PC-3 (cell line): Measurements from ENCODE around the gene ATF6.

ENCODE experiments used
- EZH2 ChIP-seq: fragments of 300-600 bp; sonication (generic); IDR thresholded peaks from one replicate; pipeline ENCODE4 v1.6.1; 2017; ENCODE audit warnings: antibody characterized with exemption, mild to moderate bottlenecking, low read length; ENCODE audit not compliant: unreplicated experiment
- TF ChIP-seq, protein P1 (sequence below): fragments of 300-600 bp; sonication (generic); conservative IDR thresholded peaks from 2 replicates; pipeline ENCODE4 v1.5.1; 2017; ENCODE audit warnings: antibody characterized with exemption, low read depth, mild to moderate bottlenecking, low read length

DNA sequence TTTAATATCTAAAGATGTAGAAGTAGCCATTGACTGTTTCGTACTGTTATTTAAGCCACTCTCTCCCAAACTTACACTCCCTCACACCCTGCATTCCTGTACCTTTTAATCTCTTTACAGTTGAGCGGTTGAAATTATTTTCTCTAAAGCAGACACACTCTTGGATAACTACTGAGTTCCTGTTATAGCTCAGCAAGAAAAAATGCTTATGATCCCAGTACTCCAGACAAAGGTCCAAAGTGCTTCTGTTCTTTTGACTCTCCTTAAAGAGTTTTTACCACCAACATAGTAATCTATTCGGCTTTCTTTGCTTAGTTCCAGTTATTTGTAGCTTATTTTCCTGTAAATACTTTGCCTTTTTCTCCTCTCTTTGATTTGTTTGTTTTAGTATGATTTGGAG is 100.1 kb downstream of the ATF6 start:
- TF ChIP-seq, protein P1, sequence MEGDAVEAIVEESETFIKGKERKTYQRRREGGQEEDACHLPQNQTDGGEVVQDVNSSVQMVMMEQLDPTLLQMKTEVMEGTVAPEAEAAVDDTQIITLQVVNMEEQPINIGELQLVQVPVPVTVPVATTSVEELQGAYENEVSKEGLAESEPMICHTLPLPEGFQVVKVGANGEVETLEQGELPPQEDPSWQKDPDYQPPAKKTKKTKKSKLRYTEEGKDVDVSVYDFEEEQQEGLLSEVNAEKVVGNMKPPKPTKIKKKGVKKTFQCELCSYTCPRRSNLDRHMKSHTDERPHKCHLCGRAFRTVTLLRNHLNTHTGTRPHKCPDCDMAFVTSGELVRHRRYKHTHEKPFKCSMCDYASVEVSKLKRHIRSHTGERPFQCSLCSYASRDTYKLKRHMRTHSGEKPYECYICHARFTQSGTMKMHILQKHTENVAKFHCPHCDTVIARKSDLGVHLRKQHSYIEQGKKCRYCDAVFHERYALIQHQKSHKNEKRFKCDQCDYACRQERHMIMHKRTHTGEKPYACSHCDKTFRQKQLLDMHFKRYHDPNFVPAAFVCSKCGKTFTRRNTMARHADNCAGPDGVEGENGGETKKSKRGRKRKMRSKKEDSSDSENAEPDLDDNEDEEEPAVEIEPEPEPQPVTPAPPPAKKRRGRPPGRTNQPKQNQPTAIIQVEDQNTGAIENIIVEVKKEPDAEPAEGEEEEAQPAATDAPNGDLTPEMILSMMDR, result no peak
- TF ChIP-seq EZH2, result no peak
